Panc1 (cell line): ENCODE measurements around the gene CKB. TPM values are rescaled to one million over a fixed set of nuclear protein-coding genes. Genes with fewer than 3 reads are reported as not detected.

Experiments
- ATAC-seq: fragments of 200-7000 bp; cut with Tn5 transposase; 2 replicates; pipeline ENCODE4 v1.9.1; 2020; ENCODE audit warnings: mild to moderate bottlenecking, moderate library complexity
- BruUV-seq: library from RNA; stranded (reverse); fragments of 400-500 nt; replicated peaks from 2 replicates; lab custom pipeline; 2021; lab: Mats Ljungman, UMichigan
- CTCF ChIA-PET: fragments of 300-600 bp; sonication (Branson Sonifier 250); formaldehyde crosslinking; loops from one replicate; lab custom pipeline; 2022; ENCODE audit warnings: antibody characterized with exemption; lab: Charles Lee
- POLR2A ChIA-PET: fragments of 300-600 bp; sonication (Branson Sonifier 250); formaldehyde crosslinking; loops from one replicate; lab custom pipeline; 2022; ENCODE audit warnings: antibody characterized with exemption; lab: Charles Lee
- DNase-seq: peaks from one replicate; pipeline ENCODE4 v3.0.0-alpha.2; 2010; ENCODE audit warnings: low read depth, low spot score
- H3K27ac ChIP-seq: 2 replicates; pipeline ENCODE4 v1.5.1; 2011; ENCODE audit warnings: mild to moderate bottlenecking, low read length, inconsistent platforms
- H3K27me3 ChIP-seq: fragments of 200-500 bp; sonication (Bioruptor generic); 2 replicates; pipeline ENCODE4 v1.6.0; 2014; ENCODE audit warnings: low read length, inconsistent platforms; ENCODE audit not compliant: control insufficient read depth, insufficient read depth
- H3K36me3 ChIP-seq: fragments of 200-500 bp; sonication (Bioruptor generic); 2 replicates; pipeline ENCODE4 v1.5.1; 2014; ENCODE audit warnings: inconsistent platforms, mild to moderate bottlenecking, low read length, moderate library complexity; ENCODE audit not compliant: control insufficient read depth, insufficient read depth
- H3K4me1 ChIP-seq: 2 replicates; pipeline ENCODE4 v1.5.1; 2011; ENCODE audit warnings: inconsistent platforms, mild to moderate bottlenecking, low read length, moderate library complexity; ENCODE audit not compliant: control insufficient read depth, insufficient read depth
- H3K4me3 ChIP-seq, 2 experiments: 2 replicates each; pipeline ENCODE4 v1.5.1; 2011 to 2012; ENCODE audit warnings: low read depth in 2 of 2, low read length in 2 of 2, mild to moderate bottlenecking in 2 of 2, inconsistent platforms in 1 of 2, moderate library complexity in 1 of 2
- H3K9me3 ChIP-seq: fragments of 200-500 bp; sonication (Bioruptor generic); 2 replicates; pipeline ENCODE4 v1.5.1; 2014; ENCODE audit warnings: low read depth, mild to moderate bottlenecking, inconsistent platforms, low read length, moderate library complexity; ENCODE audit not compliant: control insufficient read depth, insufficient read depth
- CTCF ChIP-seq: fragments of 450-650 bp; IDR thresholded peaks from 2 replicates; pipeline ENCODE4 v1.5.1; 2017; ENCODE audit warnings: mild to moderate bottlenecking
- POLR2AphosphoS5 ChIP-seq: IDR thresholded peaks from 2 replicates; pipeline ENCODE4 v1.6.1; 2012; ENCODE audit warnings: mild to moderate bottlenecking, low read depth, low read length, moderate library complexity
- REST ChIP-seq, 2 experiments: IDR thresholded peaks; 2 replicates each; pipeline ENCODE4 v1.6.1; 2011 to 2012; ENCODE audit warnings: low read depth in 2 of 2, control low read depth in 1 of 2, low read length in 1 of 2, mild to moderate bottlenecking in 1 of 2, moderate library complexity in 1 of 2; ENCODE audit not compliant: insufficient read depth in 1 of 2
- SIN3A ChIP-seq: IDR thresholded peaks from 2 replicates; pipeline ENCODE4 v1.6.1; 2012; ENCODE audit warnings: low read depth, mild to moderate bottlenecking, low read length, moderate library complexity, borderline replicate concordance; ENCODE audit not compliant: insufficient read depth
- TCF7L2 ChIP-seq: IDR thresholded peaks from 2 replicates; pipeline ENCODE4 v1.6.1; 2011; ENCODE audit warnings: mild to moderate bottlenecking, low read depth, low read length, inconsistent platforms
- in situ Hi-C: cut with HindIII; loops from 2 replicates; pipeline ENCODE4 v1.10.0; 2016; ENCODE audit warnings: low sequenced_read_pairs, low pct_unique_long_range_greater_than_20kb
- intact Hi-C: fragments of 100-400 bp; cut with micrococcal nuclease; formaldehyde crosslinking; loops from one replicate; pipeline ENCODE4 v1.10.0; 2022; ENCODE audit not compliant: unreplicated experiment
- total RNA-seq: library from RNA; stranded (reverse); gene quantifications from one replicate; pipeline ENCODE4 v1.2.1, GENCODE V29; 2021; ENCODE audit not compliant: unreplicated experiment

The CKB gene
- total RNA-seq, 1 experiment from 2014 or later, result 436 TPM

- CTCF ChIA-PET, result no interaction called here
- peaks cover 4% of the 10 kb centered on the region; the same call in 1 of the 2 replicates for H3K36me3 ChIP-seq
- in situ Hi-C loops (no loop called here), intact Hi-C loops (no loop called here)
- no TSS peak for BruUV-seq
- POLR2A ChIA-PET, result no interaction called here
- ATAC-seq (no peak), DNase-seq (no peak)
- no peak overlapping the region for H3K4me3 ChIP-seq
- no peaks in the 10 kb centered on the region for H3K9me3 ChIP-seq
- no peak for TF ChIP-seq POLR2AphosphoS5
- no peak for TF ChIP-seq SIN3A
- no peak for TF ChIP-seq TCF7L2
- TF ChIP-seq REST (IDR thresholded peaks at IDR 0.05; ENCODE audit: insufficient read depth in 1 of 2, low read depth in 2 of 2, low read length in 1 of 2), result no peak
- no peak for TF ChIP-seq CTCF
- no peaks in the 10 kb centered on the region for H3K27me3 ChIP-seq
- no peak overlapping the region for H3K27ac ChIP-seq
- H3K4me1 ChIP-seq, result peaks cover 27% of the 10 kb centered on the region
Measured at GRCh38 chr14:103533999-103534575, 11.5 kb upstream of the CKB start.

- Histone ChIP-seq H3K9me3 (no peaks in the 10 kb centered on the region), H3K4me3 (no peak overlapping the region), H3K27ac (no peak overlapping the region), H3K27me3 (no peaks in the 10 kb centered on the region), H3K4me1 (peaks cover 28% of the 10 kb centered on the region), H3K36me3 (peaks cover 4% of the 10 kb centered on the region; the same call in 1 of the 2 replicates)
- in situ Hi-C loops (no loop called here), intact Hi-C loops (no loop called here)
- CTCF ChIA-PET, result interaction anchor here (1.1 kb wide), 1 partner anchor 15 kb away, joined by 3 read pairs; no protein-coding TSS in a partner anchor
- POLR2A ChIA-PET, result no interaction called here
- BruUV-seq, result no TSS peak
- TF ChIP-seq SIN3A (no peak), REST (IDR thresholded peaks at IDR 0.05; ENCODE audit: insufficient read depth in 1 of 2, low read depth in 2 of 2, low read length in 1 of 2) (no peak), CTCF (no peak), POLR2AphosphoS5 (no peak), TCF7L2 (no peak)
- ATAC-seq (no peak), DNase-seq (no peak)
Measured at GRCh38 chr14:103533137-103533998, 10.7 kb upstream of the CKB start.
